GM12891 (cell line): ENCODE results near the gene OSBPL6.

Experiments used
- POLR2A ChIP-seq: IDR thresholded peaks from 2 replicates; pipeline ENCODE4 v1.6.1; 2011; ENCODE audit warnings: low read depth, low read length, control low read depth
- POLR2AphosphoS5 ChIP-seq: IDR thresholded peaks from 2 replicates; pipeline ENCODE4 v1.6.1; 2011; ENCODE audit warnings: low read depth, low read length, control low read depth
- POU2F2 ChIP-seq: IDR thresholded peaks from 2 replicates; pipeline ENCODE4 v1.6.1; 2011; ENCODE audit warnings: low read depth, mild to moderate bottlenecking, control low read depth, low read length, moderate library complexity
- SPI1 ChIP-seq: IDR thresholded peaks from 2 replicates; pipeline ENCODE4 v1.6.1; 2011; ENCODE audit warnings: low read depth, low read length, control low read depth
- TAF1 ChIP-seq: IDR thresholded peaks from 2 replicates; pipeline ENCODE4 v1.6.1; 2011; ENCODE audit warnings: low read depth, low read length, control low read depth

DNA sequence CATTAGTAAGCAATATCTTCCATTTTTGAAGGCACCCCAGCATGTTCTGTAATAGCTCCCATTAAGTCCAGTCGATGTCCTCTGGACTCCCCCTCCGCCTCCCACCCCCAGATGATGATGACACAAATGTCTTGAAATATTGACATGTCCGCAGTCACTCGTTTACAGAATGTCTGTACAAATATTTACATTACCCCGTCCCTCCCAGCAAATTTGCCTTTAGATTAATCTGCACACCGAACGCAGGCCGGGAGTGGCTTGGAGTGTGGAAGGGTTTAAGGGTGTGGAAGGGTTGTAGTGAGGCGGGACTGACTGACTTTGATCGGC is 853 bp upstream of the OSBPL6 start:
- TF ChIP-seq POLR2AphosphoS5: no peak
- no peak for TF ChIP-seq POLR2A
- TF ChIP-seq TAF1: no peak
- no peak for TF ChIP-seq SPI1
- no peak for TF ChIP-seq POU2F2
